OCI-LY7 (cell line): ENCODE measurements around the gene NCOA5. TPM values are rescaled to one million over a fixed set of nuclear protein-coding genes. Genes with fewer than 3 reads are reported as not detected.

Source experiments
- BruUV-seq: library from RNA; stranded (reverse); fragments of 400-500 nt; replicated peaks from 2 replicates; lab custom pipeline; 2021; lab: Mats Ljungman, UMichigan
- CTCF ChIA-PET: fragments of 300-600 bp; sonication (Branson Sonifier 250); formaldehyde crosslinking; loops from one replicate; lab custom pipeline; 2022; ENCODE audit warnings: antibody characterized with exemption; ENCODE audit not compliant: unreplicated experiment; lab: Charles Lee
- POLR2A ChIA-PET: fragments of 300-600 bp; sonication (Branson Sonifier 250); formaldehyde crosslinking; loops from one replicate; lab custom pipeline; 2022; ENCODE audit warnings: antibody characterized with exemption; lab: Charles Lee
- DNase-seq: peaks from one replicate; pipeline ENCODE4 v3.0.0-alpha.2; 2015; ENCODE audit warnings: low spot score
- H2AFZ ChIP-seq: fragments of 200-600 bp; sonication (generic), shearing (Covaris generic); 2 replicates; pipeline ENCODE4 v1.6.1; 2014; ENCODE audit warnings: mild to moderate bottlenecking, antibody characterized with exemption, low read length, moderate library complexity
- H3K27ac ChIP-seq: fragments of 200-600 bp; sonication (generic); 2 replicates; pipeline ENCODE4 v1.5.1; 2014; ENCODE audit warnings: mixed run types, low read depth, mild to moderate bottlenecking, moderate library complexity, low read length, inconsistent platforms; ENCODE audit not compliant: poor library complexity, severe bottlenecking
- H3K36me3 ChIP-seq: fragments of 200-600 bp; sonication (generic); 2 replicates; pipeline ENCODE4 v1.6.1; 2014; ENCODE audit warnings: mild to moderate bottlenecking, antibody characterized with exemption, low read length, moderate library complexity, mixed read lengths; ENCODE audit not compliant: insufficient read depth
- H3K4me1 ChIP-seq: fragments of 200-600 bp; sonication (generic); 2 replicates; pipeline ENCODE4 v1.5.1; 2014; ENCODE audit warnings: mild to moderate bottlenecking, low read length; ENCODE audit not compliant: insufficient read depth, poor library complexity, severe bottlenecking
- H3K4me2 ChIP-seq: fragments of 200-600 bp; sonication (generic); 2 replicates; pipeline ENCODE4 v1.6.1; 2014; ENCODE audit warnings: mild to moderate bottlenecking, low read length
- H3K4me3 ChIP-seq: fragments of 200-600 bp; sonication (generic); 2 replicates; pipeline ENCODE4 v1.5.1; 2014; ENCODE audit warnings: mild to moderate bottlenecking, low read depth, low read length; ENCODE audit not compliant: poor library complexity, severe bottlenecking
- H3K79me2 ChIP-seq: fragments of 200-600 bp; sonication (generic); 2 replicates; pipeline ENCODE4 v1.6.1; 2016; ENCODE audit warnings: low read depth, mild to moderate bottlenecking, low read length, moderate library complexity, mixed read lengths; ENCODE audit not compliant: insufficient read depth
- H3K9me2 ChIP-seq: fragments of 200-600 bp; sonication (generic); 2 replicates; pipeline ENCODE4 v1.6.1; 2016; ENCODE audit warnings: mild to moderate bottlenecking, low read length, mixed read lengths; ENCODE audit not compliant: insufficient read depth
- H3K9me3 ChIP-seq: fragments of 200-600 bp; sonication (generic); 2 replicates; pipeline ENCODE4 v1.6.1; 2014; ENCODE audit warnings: mild to moderate bottlenecking, mixed run types, low read length, mixed read lengths
- H4K20me1 ChIP-seq: fragments of 200-600 bp; sonication (generic); 2 replicates; pipeline ENCODE4 v1.6.1; 2014; ENCODE audit warnings: mild to moderate bottlenecking, antibody characterized with exemption, low read length, moderate library complexity, mixed read lengths; ENCODE audit not compliant: insufficient read depth
- CTCF ChIP-seq: fragments of 200-600 bp; sonication (generic); conservative IDR thresholded peaks from 2 replicates; pipeline ENCODE4 v1.5.1; 2014; ENCODE audit warnings: mild to moderate bottlenecking, antibody characterized with exemption, low read length, moderate library complexity, mixed read lengths
- EZH2phosphoT487 ChIP-seq: fragments of 200-600 bp; sonication (generic); IDR thresholded peaks from 2 replicates; pipeline ENCODE4 v1.6.1; 2018; ENCODE audit warnings: low read depth, borderline replicate concordance, mild to moderate bottlenecking, mixed run types, antibody characterized with exemption, low read length, moderate library complexity, mixed read lengths
- intact Hi-C: fragments of 100-400 bp; cut with micrococcal nuclease; formaldehyde crosslinking; loops from one replicate; pipeline ENCODE4 v1.10.0; 2022; ENCODE audit not compliant: unreplicated experiment
- total RNA-seq, 2 experiments: library from RNA; depleted of rRNA in 1 of 2; stranded (reverse); fragments of >200 nt in 1 of 2; shearing (Covaris generic) in 1 of 2; gene quantifications; 2 replicates each; pipeline ENCODE4 v1.2.3, GENCODE V29; 2014 to 2022

The NCOA5 gene
- total RNA-seq, 2 experiments from 2014 or later, result 23.4 to 33.7 TPM

- intact Hi-C loops, result no loop called here
- H3K36me3 ChIP-seq, result no peaks in the 10 kb centered on the region
- DNase-seq, result no peak
- BruUV-seq, result no TSS peak
- no peak overlapping the region for H3K4me2 ChIP-seq
- no peaks in the 10 kb centered on the region for H3K9me3 ChIP-seq
- no peaks in the 10 kb centered on the region for H3K79me2 ChIP-seq
- ChIA-PET CTCF (no interaction called here), POLR2A (no interaction called here)
- H4K20me1 ChIP-seq, result no peaks in the 10 kb centered on the region; the same call in 1 of the 2 replicates
- H3K4me3 ChIP-seq, result no peak overlapping the region
- H3K9me2 ChIP-seq, result no peaks in the 10 kb centered on the region
- TF ChIP-seq CTCF (no peak), EZH2phosphoT487 (no peak)
- no peak overlapping the region for H2AFZ ChIP-seq
- no peaks in the 10 kb centered on the region for H3K4me1 ChIP-seq
- no peak overlapping the region for H3K27ac ChIP-seq
These were observed 59.3 kb downstream of the NCOA5 start for GRCh38 chr20:46030284-46031013.

GRCh38 chr20:46028772-46029371 lies 60.9 kb downstream of the NCOA5 start, which contains the start of gene SLC12A5:
Gene SLC12A5, plus strand, starts transcription at chr20:46029215. Its CDS starts 130 bp downstream, at chr20:46029345.
- no TSS peak for BruUV-seq
- DNase-seq, result no peak
- TF ChIP-seq CTCF (no peak), EZH2phosphoT487 (no peak)
- POLR2A ChIA-PET, result no interaction called here
- Histone ChIP-seq H3K9me2 (no peaks in the 10 kb centered on the region), H3K27ac (no peak within 1 kb of the TSS), H2AFZ (no peak within 1 kb of the TSS), H3K4me3 (no peak within 1 kb of the TSS), H4K20me1 (no peaks in the 10 kb centered on the region; the same call in 1 of the 2 replicates), H3K36me3 (no peaks in the 10 kb centered on the region), H3K4me1 (no peaks in the 10 kb centered on the region), H3K4me2 (no peak within 1 kb of the TSS), H3K9me3 (no peaks in the 10 kb centered on the region), H3K79me2 (no peaks in the 10 kb centered on the region)
- CTCF ChIA-PET, result no interaction called here
- intact Hi-C loops, result no loop called here

GRCh38 chr20:46028110-46028509 lies 61.7 kb downstream of the NCOA5 start:
- H2AFZ ChIP-seq, result no peak overlapping the region
- no peaks in the 10 kb centered on the region for H3K9me2 ChIP-seq
- no peaks in the 10 kb centered on the region; the same call in 1 of the 2 replicates for H4K20me1 ChIP-seq
- H3K4me2 ChIP-seq, result no peak overlapping the region
- POLR2A ChIA-PET, result no interaction called here
- H3K9me3 ChIP-seq, result no peaks in the 10 kb centered on the region
- no peaks in the 10 kb centered on the region for H3K36me3 ChIP-seq
- TF ChIP-seq CTCF (no peak), EZH2phosphoT487 (no peak)
- DNase-seq, result no peak
- no peaks in the 10 kb centered on the region for H3K79me2 ChIP-seq
- CTCF ChIA-PET, result no interaction called here
- intact Hi-C loops, result no loop called here
- no TSS peak for BruUV-seq
- no peak overlapping the region for H3K4me3 ChIP-seq
- no peak overlapping the region for H3K27ac ChIP-seq
- H3K4me1 ChIP-seq, result no peaks in the 10 kb centered on the region
